Type B pancreatic cell (in vitro differentiated cells): ENCODE measurements around the gene SCD. TPM values are rescaled to one million over a fixed set of nuclear protein-coding genes. Genes with fewer than 3 reads are reported as not detected.

Experiments used
- DNase-seq: peaks from one replicate; pipeline ENCODE4 v3.0.0; 2021; ENCODE audit warnings: mixed read lengths; ENCODE audit not compliant: unreplicated experiment; ENCODE audit errors: extremely low spot score
- H3K27ac Mint-ChIP-seq: 2 replicates; pipeline ENCODE4 v1.8.0; 2021; ENCODE audit warnings: mild to moderate bottlenecking, mixed read lengths
- H3K27me3 Mint-ChIP-seq: 2 replicates; pipeline ENCODE4 v1.8.0; 2021; ENCODE audit warnings: mixed read lengths
- H3K36me3 Mint-ChIP-seq: 2 replicates; pipeline ENCODE4 v1.8.0; 2021; ENCODE audit warnings: mixed read lengths
- H3K4me1 Mint-ChIP-seq: one replicate; pipeline ENCODE4 v1.8.0; 2021; ENCODE audit warnings: mixed read lengths; ENCODE audit not compliant: unreplicated experiment
- H3K4me3 Mint-ChIP-seq: 2 replicates; pipeline ENCODE4 v1.8.0; 2021; ENCODE audit warnings: mild to moderate bottlenecking, mixed read lengths
- H3K9me3 Mint-ChIP-seq: 2 replicates; pipeline ENCODE4 v1.8.0; 2021; ENCODE audit warnings: mixed read lengths
- total RNA-seq: library from RNA; stranded (reverse); gene quantifications from 2 replicates; pipeline ENCODE4 v1.2.1, GENCODE V29; 2021; ENCODE audit warnings: low replicate concordance
- TF ChIP-seq, protein P1 (sequence below): fragments of 200-600 bp; sonication (generic); conservative IDR thresholded peaks from 2 replicates; pipeline ENCODE4 v1.5.0; 2021; ENCODE audit warnings: antibody characterized with exemption, mild to moderate bottlenecking

The SCD gene
- total RNA-seq, 1 donor from 2014 or later, result 255 TPM

DNA sequence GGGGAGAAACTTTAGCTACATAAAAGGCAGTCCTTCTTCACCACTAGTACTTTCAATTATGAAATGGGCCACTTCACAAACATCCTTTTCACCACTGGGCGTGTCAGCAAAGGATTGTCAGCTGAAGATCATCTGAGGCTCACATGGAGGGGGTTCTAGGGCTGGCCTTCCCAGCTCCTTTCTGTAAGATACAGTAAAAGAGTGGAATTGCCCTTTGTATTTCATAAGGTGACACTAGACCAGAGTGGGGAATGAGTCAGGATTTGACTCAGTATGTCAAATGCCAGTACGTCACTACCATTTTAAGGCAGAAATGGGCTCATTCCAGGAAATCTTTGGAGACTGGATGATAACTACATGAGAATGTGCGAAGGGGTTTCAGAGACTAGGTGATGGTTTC is 39.3 kb upstream of the SCD start:
- TF ChIP-seq, protein P1, sequence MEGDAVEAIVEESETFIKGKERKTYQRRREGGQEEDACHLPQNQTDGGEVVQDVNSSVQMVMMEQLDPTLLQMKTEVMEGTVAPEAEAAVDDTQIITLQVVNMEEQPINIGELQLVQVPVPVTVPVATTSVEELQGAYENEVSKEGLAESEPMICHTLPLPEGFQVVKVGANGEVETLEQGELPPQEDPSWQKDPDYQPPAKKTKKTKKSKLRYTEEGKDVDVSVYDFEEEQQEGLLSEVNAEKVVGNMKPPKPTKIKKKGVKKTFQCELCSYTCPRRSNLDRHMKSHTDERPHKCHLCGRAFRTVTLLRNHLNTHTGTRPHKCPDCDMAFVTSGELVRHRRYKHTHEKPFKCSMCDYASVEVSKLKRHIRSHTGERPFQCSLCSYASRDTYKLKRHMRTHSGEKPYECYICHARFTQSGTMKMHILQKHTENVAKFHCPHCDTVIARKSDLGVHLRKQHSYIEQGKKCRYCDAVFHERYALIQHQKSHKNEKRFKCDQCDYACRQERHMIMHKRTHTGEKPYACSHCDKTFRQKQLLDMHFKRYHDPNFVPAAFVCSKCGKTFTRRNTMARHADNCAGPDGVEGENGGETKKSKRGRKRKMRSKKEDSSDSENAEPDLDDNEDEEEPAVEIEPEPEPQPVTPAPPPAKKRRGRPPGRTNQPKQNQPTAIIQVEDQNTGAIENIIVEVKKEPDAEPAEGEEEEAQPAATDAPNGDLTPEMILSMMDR, result no peak
- no peaks in the 10 kb centered on the region for H3K9me3 Mint-ChIP-seq
- H3K36me3 Mint-ChIP-seq, result no peaks in the 10 kb centered on the region
- DNase-seq, result no peak
- H3K27ac Mint-ChIP-seq, result no peak overlapping the region
- H3K27me3 Mint-ChIP-seq, result peaks cover 56% of the 10 kb centered on the region
- peaks cover 5% of the 10 kb centered on the region for H3K4me1 Mint-ChIP-seq
- H3K4me3 Mint-ChIP-seq, result no peak overlapping the region

DNA sequence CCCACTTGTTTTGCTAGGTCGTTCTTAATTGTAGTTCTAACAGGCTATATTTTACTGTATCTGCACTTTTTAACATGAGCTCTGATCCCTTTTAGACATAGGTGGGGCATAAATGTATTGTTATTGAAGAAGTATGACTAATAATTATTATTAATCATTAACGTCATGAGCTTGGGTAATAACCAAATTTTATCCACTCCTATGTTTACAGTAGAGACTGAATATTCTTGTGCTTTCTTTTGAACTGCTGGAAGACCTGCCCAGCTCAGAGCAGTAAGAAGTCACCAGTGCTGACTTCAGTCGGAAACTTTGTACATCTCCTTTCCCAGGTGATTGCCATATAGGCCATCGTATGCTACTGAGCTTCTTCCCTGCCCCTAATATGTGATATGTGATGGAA is 35.7 kb upstream of the SCD start:
- no peak for DNase-seq
- no peak overlapping the region for H3K27ac Mint-ChIP-seq
- H3K4me3 Mint-ChIP-seq, result no peak overlapping the region
- TF ChIP-seq, protein P1, result no peak
- peaks cover 73% of the 10 kb centered on the region for H3K27me3 Mint-ChIP-seq
- no peaks in the 10 kb centered on the region for H3K4me1 Mint-ChIP-seq
- no peaks in the 10 kb centered on the region for H3K36me3 Mint-ChIP-seq
- no peaks in the 10 kb centered on the region for H3K9me3 Mint-ChIP-seq

GRCh38 chr10:100315615-100316014 is 31.4 kb upstream of the SCD start:
- no peaks in the 10 kb centered on the region for H3K36me3 Mint-ChIP-seq
- no peak overlapping the region for H3K27ac Mint-ChIP-seq
- no peaks in the 10 kb centered on the region for H3K9me3 Mint-ChIP-seq
- H3K4me1 Mint-ChIP-seq, result no peaks in the 10 kb centered on the region
- TF ChIP-seq, protein P1, result no peak
- peaks cover 73% of the 10 kb centered on the region for H3K27me3 Mint-ChIP-seq
- H3K4me3 Mint-ChIP-seq, result no peak overlapping the region
- no peak for DNase-seq

- H3K27me3 Mint-ChIP-seq, result peaks cover 57% of the 10 kb centered on the region
- no peak overlapping the region for H3K27ac Mint-ChIP-seq
Observed at GRCh38 chr10:100318207-100318606, 28.8 kb upstream of the SCD start.

GRCh38 chr10:100319707-100320402 is 27.2 kb upstream of the SCD start:
- Mint-ChIP-seq H3K27me3 (peaks cover 52% of the 10 kb centered on the region), H3K36me3 (no peaks in the 10 kb centered on the region), H3K9me3 (no peaks in the 10 kb centered on the region), H3K27ac (no peak overlapping the region), H3K4me3 (no peak overlapping the region), H3K4me1 (no peaks in the 10 kb centered on the region)
- TF ChIP-seq, protein P1, result no peak
- no peak for DNase-seq

More at GRCh38 chr10:100318207-100318606, 28.8 kb upstream of the SCD start:
- TF ChIP-seq, protein P1, result no peak
- Mint-ChIP-seq H3K4me3 (no peak overlapping the region), H3K9me3 (no peaks in the 10 kb centered on the region), H3K4me1 (no peaks in the 10 kb centered on the region), H3K36me3 (no peaks in the 10 kb centered on the region)
- no peak for DNase-seq
